ENCODE measurements around the gene PLPP4.

The PLPP4 gene

DNA sequence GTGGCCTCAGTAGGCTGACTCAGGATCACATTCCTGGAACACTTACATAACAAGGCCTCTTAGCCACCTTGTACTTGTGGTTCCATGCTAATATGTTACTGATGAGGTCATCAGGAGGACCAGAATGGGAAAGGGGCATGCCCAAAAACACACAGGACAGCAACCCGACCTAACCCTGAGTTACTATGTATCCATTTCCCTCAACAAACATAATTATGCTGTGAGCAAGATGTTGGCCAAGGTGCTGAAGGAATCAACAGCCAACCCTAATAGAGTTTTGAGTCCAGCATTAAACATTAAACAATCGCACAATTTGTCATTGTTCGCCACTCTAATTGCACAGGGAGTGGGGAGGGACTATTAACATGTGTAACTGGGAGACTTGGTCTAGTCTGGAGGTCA is 129.4 kb downstream of the PLPP4 start:
- H3K4me3 ChIP-seq (ENCODE audit: low read length): no peak overlapping the region
- no peaks in the 10 kb centered on the region for H3K9me2 ChIP-seq (replicated peaks; ENCODE audit: control insufficient read depth, low read length)
- no peaks in the 10 kb centered on the region for H3K36me3 ChIP-seq (ENCODE audit: control insufficient read depth, low read length)
- no peaks in the 10 kb centered on the region for H3K9me3 ChIP-seq (ENCODE audit: control insufficient read depth, insufficient read depth, low read length)
- H3K4me1 ChIP-seq (ENCODE audit: control insufficient read depth, low read length): no peaks in the 10 kb centered on the region
- H3K79me2 ChIP-seq (ENCODE audit: control insufficient read depth, low read length): no peaks in the 10 kb centered on the region
- TF ChIP-seq, protein P1, sequence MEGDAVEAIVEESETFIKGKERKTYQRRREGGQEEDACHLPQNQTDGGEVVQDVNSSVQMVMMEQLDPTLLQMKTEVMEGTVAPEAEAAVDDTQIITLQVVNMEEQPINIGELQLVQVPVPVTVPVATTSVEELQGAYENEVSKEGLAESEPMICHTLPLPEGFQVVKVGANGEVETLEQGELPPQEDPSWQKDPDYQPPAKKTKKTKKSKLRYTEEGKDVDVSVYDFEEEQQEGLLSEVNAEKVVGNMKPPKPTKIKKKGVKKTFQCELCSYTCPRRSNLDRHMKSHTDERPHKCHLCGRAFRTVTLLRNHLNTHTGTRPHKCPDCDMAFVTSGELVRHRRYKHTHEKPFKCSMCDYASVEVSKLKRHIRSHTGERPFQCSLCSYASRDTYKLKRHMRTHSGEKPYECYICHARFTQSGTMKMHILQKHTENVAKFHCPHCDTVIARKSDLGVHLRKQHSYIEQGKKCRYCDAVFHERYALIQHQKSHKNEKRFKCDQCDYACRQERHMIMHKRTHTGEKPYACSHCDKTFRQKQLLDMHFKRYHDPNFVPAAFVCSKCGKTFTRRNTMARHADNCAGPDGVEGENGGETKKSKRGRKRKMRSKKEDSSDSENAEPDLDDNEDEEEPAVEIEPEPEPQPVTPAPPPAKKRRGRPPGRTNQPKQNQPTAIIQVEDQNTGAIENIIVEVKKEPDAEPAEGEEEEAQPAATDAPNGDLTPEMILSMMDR (IDR thresholded peaks at IDR 0.05; ENCODE audit: low read depth, low read length, poor library complexity, severe bottlenecking): no peak
- TF ChIP-seq EZH2phosphoT487 (IDR thresholded peaks at IDR 0.05; ENCODE audit: borderline replicate concordance, low read length): no peak
- H3K27me3 ChIP-seq (ENCODE audit: control insufficient read depth, low read length): no peaks in the 10 kb centered on the region
- H3K27ac ChIP-seq (ENCODE audit: low read depth, low read length): no peak overlapping the region
- no peaks in the 10 kb centered on the region for H4K20me1 ChIP-seq (ENCODE audit: control insufficient read depth, insufficient read depth, low read depth, low read length)
- H3F3A ChIP-seq (ENCODE audit: control insufficient read depth, insufficient read depth): no peaks in the 10 kb centered on the region
- no peak overlapping the region for H3K4me2 ChIP-seq (ENCODE audit: low read length)

DNA sequence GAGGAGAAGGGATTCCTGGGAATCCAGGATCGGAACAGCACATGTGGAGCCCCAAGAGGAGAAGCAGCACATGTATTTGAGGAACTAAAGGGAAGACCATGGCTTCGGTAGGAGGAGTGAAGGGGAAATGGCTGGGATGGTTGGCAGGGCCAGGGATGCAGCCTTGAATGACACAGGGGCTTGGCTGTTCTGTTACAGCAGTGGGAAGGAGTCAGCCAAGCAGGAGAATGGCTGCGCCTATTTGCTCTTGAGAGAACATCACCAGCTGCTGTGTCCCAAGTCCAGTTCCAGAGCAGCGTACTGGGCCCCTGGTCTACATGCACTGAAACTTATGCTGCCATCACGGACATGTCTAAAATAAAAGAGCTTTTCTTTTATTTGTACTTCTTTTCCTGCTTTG is 130.0 kb downstream of the PLPP4 start:
- Histone ChIP-seq H3K27me3 (ENCODE audit: control insufficient read depth, low read length) (no peaks in the 10 kb centered on the region), H3K36me3 (ENCODE audit: control insufficient read depth, low read length) (no peaks in the 10 kb centered on the region), H3K4me1 (ENCODE audit: control insufficient read depth, low read length) (no peaks in the 10 kb centered on the region), H3K9me2 (replicated peaks; ENCODE audit: control insufficient read depth, low read length) (no peaks in the 10 kb centered on the region), H3K27ac (ENCODE audit: low read depth, low read length) (no peak overlapping the region), H3K4me3 (ENCODE audit: low read length) (no peak overlapping the region), H3K9me3 (ENCODE audit: control insufficient read depth, insufficient read depth, low read length) (no peaks in the 10 kb centered on the region), H3K4me2 (ENCODE audit: low read length) (no peak overlapping the region), H3K79me2 (ENCODE audit: control insufficient read depth, low read length) (no peaks in the 10 kb centered on the region), H4K20me1 (ENCODE audit: control insufficient read depth, insufficient read depth, low read depth, low read length) (no peaks in the 10 kb centered on the region), H3F3A (ENCODE audit: control insufficient read depth, insufficient read depth) (no peaks in the 10 kb centered on the region)
- TF ChIP-seq EZH2phosphoT487 (IDR thresholded peaks at IDR 0.05; ENCODE audit: borderline replicate concordance, low read length): no peak
- TF ChIP-seq, protein P1 (IDR thresholded peaks at IDR 0.05; ENCODE audit: low read depth, low read length, poor library complexity, severe bottlenecking): no peak

DNA sequence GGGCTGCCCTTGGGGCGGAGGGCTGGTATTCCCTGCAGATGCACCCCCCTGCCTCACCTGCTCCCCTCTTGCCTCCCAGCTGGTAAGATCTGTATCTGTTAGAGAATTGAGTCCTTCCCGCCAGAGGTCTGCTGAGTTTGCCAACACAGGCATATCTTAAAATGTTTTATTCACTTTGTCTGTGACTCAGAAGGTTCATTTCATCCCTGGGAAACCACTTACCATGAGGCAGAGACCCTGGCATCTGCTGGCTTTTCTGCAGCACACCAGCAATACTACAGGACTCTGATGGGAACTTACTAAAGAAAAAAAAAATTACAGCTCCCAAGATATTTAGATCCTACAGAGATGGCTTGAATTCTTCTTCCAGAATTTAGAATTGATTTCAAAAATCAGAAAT is 131.3 kb downstream of the PLPP4 start:
- Histone ChIP-seq H4K20me1 (ENCODE audit: control insufficient read depth, insufficient read depth, low read depth, low read length) (no peaks in the 10 kb centered on the region), H3K4me3 (ENCODE audit: low read length) (no peak overlapping the region), H3K9me2 (replicated peaks; ENCODE audit: control insufficient read depth, low read length) (no peaks in the 10 kb centered on the region), H3K4me1 (ENCODE audit: control insufficient read depth, low read length) (no peaks in the 10 kb centered on the region), H3F3A (ENCODE audit: control insufficient read depth, insufficient read depth) (no peaks in the 10 kb centered on the region), H3K36me3 (ENCODE audit: control insufficient read depth, low read length) (no peaks in the 10 kb centered on the region), H3K4me2 (ENCODE audit: low read length) (no peak overlapping the region), H3K9me3 (ENCODE audit: control insufficient read depth, insufficient read depth, low read length) (no peaks in the 10 kb centered on the region), H3K79me2 (ENCODE audit: control insufficient read depth, low read length) (no peaks in the 10 kb centered on the region), H3K27ac (ENCODE audit: low read depth, low read length) (no peak overlapping the region), H3K27me3 (ENCODE audit: control insufficient read depth, low read length) (no peaks in the 10 kb centered on the region)
- no peak for TF ChIP-seq EZH2phosphoT487 (IDR thresholded peaks at IDR 0.05; ENCODE audit: borderline replicate concordance, low read length)
- TF ChIP-seq, protein P1 (IDR thresholded peaks at IDR 0.05; ENCODE audit: low read depth, low read length, poor library complexity, severe bottlenecking): no peak

DNA sequence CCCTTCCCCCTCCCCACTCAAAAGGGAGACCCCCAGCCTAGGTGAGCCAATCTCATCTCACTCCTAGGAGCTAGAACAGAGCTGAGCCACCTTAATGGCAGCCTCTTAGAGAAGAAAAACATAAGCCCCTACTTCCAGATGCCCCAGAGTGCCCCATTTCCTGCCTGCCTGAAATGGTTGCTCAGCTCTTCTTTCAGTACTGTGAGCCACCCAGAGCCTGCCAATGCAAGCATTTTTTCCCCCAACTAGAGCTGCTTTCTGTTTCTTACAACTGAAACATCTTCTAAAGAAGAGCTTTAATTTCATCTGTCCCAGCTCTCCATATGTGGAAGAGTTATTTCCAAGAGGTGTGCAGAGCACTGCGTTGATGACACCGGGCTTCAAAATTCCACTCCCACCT is 136.7 kb downstream of the PLPP4 start:
- Histone ChIP-seq H3F3A (ENCODE audit: control insufficient read depth, insufficient read depth) (no peaks in the 10 kb centered on the region), H3K79me2 (ENCODE audit: control insufficient read depth, low read length) (no peaks in the 10 kb centered on the region), H3K27me3 (ENCODE audit: control insufficient read depth, low read length) (no peaks in the 10 kb centered on the region), H3K27ac (ENCODE audit: low read depth, low read length) (no peak overlapping the region), H3K4me3 (ENCODE audit: low read length) (no peak overlapping the region), H4K20me1 (ENCODE audit: control insufficient read depth, insufficient read depth, low read depth, low read length) (no peaks in the 10 kb centered on the region), H3K9me3 (ENCODE audit: control insufficient read depth, insufficient read depth, low read length) (no peaks in the 10 kb centered on the region), H3K4me2 (ENCODE audit: low read length) (no peak overlapping the region), H3K36me3 (ENCODE audit: control insufficient read depth, low read length) (no peaks in the 10 kb centered on the region), H3K9me2 (replicated peaks; ENCODE audit: control insufficient read depth, low read length) (no peaks in the 10 kb centered on the region), H3K4me1 (ENCODE audit: control insufficient read depth, low read length) (no peaks in the 10 kb centered on the region)
- no peak for TF ChIP-seq EZH2phosphoT487 (IDR thresholded peaks at IDR 0.05; ENCODE audit: borderline replicate concordance, low read length)
- TF ChIP-seq, protein P1 (IDR thresholded peaks at IDR 0.05; ENCODE audit: low read depth, low read length, poor library complexity, severe bottlenecking): no peak
